HT-29 (cell line): ENCODE measurements around the gene TUBGCP4. TPM values are rescaled to one million over a fixed set of nuclear protein-coding genes. Genes with fewer than 3 reads are reported as not detected.

ENCODE experiments used
- total RNA-seq: library from RNA; depleted of rRNA; stranded (reverse); fragments of >200 nt; shearing (Covaris generic); gene quantifications from 2 replicates; pipeline ENCODE4 v1.2.3, GENCODE V29; 2014; rRNA removed

The TUBGCP4 gene
- total RNA-seq, 1 experiment from 2014 or later: 35.7 TPM

Other genes with a start within 250 kb of the TUBGCP4 start
- 61.4 and 66.1 TPM in 2 replicates for gene TMEM62, start 237.5 kb upstream of the TUBGCP4 start, total RNA-seq
- 39.8 and 52.0 TPM in 2 replicates for gene CCNDBP1, start 185.7 kb upstream of the TUBGCP4 start, total RNA-seq
- not detected in 2 replicates for gene EPB42, start 150.1 kb upstream of the TUBGCP4 start, total RNA-seq
- not detected in 2 replicates for gene TGM5, start 104.2 kb upstream of the TUBGCP4 start, total RNA-seq
- gene TGM7, start 68.8 kb upstream of the TUBGCP4 start, total RNA-seq: not detected in 2 replicates
- gene LCMT2, start 40.5 kb upstream of the TUBGCP4 start, total RNA-seq: 10.5 and 12.9 TPM in 2 replicates
- gene ZSCAN29, start 58 bp upstream of the TUBGCP4 start, total RNA-seq: 42.2 and 48.7 TPM in 2 replicates
- 38.1 and 39.4 TPM in 2 replicates for gene TP53BP1, start 122.1 kb downstream of the TUBGCP4 start, total RNA-seq
- 0.46 and 0.50 TPM in 2 replicates for gene MAP1A, start 146.5 kb downstream of the TUBGCP4 start, total RNA-seq
- gene PPIP5K1, start 219.1 kb downstream of the TUBGCP4 start, total RNA-seq: 51.8 and 62.5 TPM in 2 replicates
- 2.6 and 7.6 TPM in 2 replicates for gene CKMT1B, start 222.9 kb downstream of the TUBGCP4 start, total RNA-seq
- 0.18 TPM in 1 of 2 replicates, not detected in the other for gene STRC, start 247.7 kb downstream of the TUBGCP4 start, total RNA-seq